Measurements from ENCODE around the gene ACSS1. TPM values are rescaled to one million over a fixed set of nuclear protein-coding genes. Genes with fewer than 3 reads are reported as not detected.

The ACSS1 gene
- total RNA-seq, 1 experiment from 2014 or later, result 1.5 TPM

DNA sequence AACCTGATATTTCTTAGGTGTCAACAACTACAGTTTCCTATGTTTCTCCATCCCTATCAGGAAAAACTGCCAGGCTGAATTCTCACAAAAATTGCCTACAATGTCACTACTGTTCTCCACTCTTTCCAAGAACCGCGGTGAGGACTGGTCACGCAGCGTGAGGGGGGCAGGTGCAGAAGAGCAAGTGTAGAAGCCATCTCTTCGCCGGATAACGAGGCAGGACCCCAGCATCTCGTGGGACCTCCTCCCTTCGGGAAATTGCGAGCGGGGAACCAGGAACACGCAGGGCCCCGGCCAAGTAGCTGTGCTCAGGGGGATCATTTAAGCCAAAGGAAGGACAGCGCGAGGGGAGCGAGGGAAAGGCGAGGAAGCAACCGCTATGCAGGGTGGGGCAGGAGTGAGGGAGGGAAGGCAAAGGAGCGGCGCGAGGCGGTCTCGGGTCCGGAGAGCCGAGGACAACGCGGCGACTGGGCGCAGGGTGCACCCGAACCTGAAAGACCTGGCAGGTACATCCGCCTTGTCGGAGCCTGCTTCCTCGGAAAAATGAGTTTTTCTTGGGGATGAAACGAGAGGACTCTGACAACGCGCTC, 65.9 kb downstream of the ACSS1 start:
- Mint-ChIP-seq H3K4me3 (peak overlapping the region; percentile 94), H3K27me3 (ENCODE audit: low read depth) (no peaks in the 10 kb centered on the region; the same call in none of the 2 replicates), H3K9me3 (no peaks in the 10 kb centered on the region), H3K4me1 (peaks cover 30% of the 10 kb centered on the region), H3K27ac (peak overlapping the region; percentile 61), H3K36me3 (no peaks in the 10 kb centered on the region)
- POLR2A ChIA-PET, result no interaction called here
- peak; percentile 23 for DNase-seq (ENCODE audit: low spot score)
- TF ChIP-seq, protein P1, sequence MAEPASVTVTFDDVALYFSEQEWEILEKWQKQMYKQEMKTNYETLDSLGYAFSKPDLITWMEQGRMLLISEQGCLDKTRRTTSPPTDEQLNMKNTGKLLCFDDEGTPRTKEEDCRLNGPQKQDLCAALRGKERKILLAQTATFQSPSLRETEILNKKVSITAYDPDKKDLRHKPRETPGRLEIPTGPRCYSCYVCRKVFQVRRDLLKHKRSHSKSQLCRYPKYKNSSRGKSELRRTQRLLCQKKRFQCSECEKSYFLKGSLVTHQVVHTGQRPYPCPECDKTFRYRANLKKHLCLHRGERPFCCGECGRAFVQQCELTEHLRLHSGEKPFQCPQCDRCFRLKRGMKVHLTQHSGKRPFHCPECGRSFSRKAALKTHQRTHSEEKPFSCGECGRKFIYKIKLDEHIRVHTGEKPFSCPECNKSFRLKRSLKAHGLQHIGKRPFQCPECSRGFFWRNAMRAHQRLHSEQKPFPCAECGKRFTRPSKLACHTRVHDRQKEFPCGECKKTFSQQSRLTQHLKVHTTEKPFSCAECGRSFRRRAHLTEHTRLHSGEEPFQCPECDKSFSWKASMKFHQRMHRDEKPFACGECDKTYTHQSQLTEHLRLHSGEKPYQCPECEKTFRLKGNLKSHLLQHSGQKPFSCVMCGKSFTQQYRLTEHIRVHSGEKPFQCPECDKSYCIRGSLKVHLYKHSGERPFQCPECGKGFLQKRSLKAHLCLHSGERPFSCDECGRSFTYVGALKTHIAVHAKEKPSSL (CRISPR knock-in tag; conservative IDR thresholded peaks at IDR 0.05), result no peak
- TF ChIP-seq SOX15 (CRISPR knock-in tag; IDR thresholded peaks at IDR 0.05), result no peak
- TF ChIP-seq, protein P2, sequence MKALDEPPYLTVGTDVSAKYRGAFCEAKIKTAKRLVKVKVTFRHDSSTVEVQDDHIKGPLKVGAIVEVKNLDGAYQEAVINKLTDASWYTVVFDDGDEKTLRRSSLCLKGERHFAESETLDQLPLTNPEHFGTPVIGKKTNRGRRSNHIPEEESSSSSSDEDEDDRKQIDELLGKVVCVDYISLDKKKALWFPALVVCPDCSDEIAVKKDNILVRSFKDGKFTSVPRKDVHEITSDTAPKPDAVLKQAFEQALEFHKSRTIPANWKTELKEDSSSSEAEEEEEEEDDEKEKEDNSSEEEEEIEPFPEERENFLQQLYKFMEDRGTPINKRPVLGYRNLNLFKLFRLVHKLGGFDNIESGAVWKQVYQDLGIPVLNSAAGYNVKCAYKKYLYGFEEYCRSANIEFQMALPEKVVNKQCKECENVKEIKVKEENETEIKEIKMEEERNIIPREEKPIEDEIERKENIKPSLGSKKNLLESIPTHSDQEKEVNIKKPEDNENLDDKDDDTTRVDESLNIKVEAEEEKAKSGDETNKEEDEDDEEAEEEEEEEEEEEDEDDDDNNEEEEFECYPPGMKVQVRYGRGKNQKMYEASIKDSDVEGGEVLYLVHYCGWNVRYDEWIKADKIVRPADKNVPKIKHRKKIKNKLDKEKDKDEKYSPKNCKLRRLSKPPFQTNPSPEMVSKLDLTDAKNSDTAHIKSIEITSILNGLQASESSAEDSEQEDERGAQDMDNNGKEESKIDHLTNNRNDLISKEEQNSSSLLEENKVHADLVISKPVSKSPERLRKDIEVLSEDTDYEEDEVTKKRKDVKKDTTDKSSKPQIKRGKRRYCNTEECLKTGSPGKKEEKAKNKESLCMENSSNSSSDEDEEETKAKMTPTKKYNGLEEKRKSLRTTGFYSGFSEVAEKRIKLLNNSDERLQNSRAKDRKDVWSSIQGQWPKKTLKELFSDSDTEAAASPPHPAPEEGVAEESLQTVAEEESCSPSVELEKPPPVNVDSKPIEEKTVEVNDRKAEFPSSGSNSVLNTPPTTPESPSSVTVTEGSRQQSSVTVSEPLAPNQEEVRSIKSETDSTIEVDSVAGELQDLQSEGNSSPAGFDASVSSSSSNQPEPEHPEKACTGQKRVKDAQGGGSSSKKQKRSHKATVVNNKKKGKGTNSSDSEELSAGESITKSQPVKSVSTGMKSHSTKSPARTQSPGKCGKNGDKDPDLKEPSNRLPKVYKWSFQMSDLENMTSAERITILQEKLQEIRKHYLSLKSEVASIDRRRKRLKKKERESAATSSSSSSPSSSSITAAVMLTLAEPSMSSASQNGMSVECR (CRISPR knock-in tag; IDR thresholded peaks at IDR 0.05; ENCODE audit: borderline replicate concordance), result no peak
- no peak for TF ChIP-seq TP53 (CRISPR knock-in tag; IDR thresholded peaks at IDR 0.05)
- no peak for TF ChIP-seq CREM (CRISPR knock-in tag; IDR thresholded peaks at IDR 0.05)
- TF ChIP-seq ZNF671 (CRISPR knock-in tag; IDR thresholded peaks at IDR 0.05), result no peak
- no peak for TF ChIP-seq ZNF219 (CRISPR knock-in tag; IDR thresholded peaks at IDR 0.05; ENCODE audit: borderline replicate concordance)
- no peak for TF ChIP-seq NR1H2 (CRISPR knock-in tag; IDR thresholded peaks at IDR 0.05)
- TF ChIP-seq E2F4 (CRISPR knock-in tag; IDR thresholded peaks at IDR 0.05; ENCODE audit: borderline replicate concordance, low read depth), result no peak
- no peak for TF ChIP-seq CBFB (CRISPR knock-in tag; IDR thresholded peaks at IDR 0.05; ENCODE audit: low read depth)
- TF ChIP-seq, protein P3, sequence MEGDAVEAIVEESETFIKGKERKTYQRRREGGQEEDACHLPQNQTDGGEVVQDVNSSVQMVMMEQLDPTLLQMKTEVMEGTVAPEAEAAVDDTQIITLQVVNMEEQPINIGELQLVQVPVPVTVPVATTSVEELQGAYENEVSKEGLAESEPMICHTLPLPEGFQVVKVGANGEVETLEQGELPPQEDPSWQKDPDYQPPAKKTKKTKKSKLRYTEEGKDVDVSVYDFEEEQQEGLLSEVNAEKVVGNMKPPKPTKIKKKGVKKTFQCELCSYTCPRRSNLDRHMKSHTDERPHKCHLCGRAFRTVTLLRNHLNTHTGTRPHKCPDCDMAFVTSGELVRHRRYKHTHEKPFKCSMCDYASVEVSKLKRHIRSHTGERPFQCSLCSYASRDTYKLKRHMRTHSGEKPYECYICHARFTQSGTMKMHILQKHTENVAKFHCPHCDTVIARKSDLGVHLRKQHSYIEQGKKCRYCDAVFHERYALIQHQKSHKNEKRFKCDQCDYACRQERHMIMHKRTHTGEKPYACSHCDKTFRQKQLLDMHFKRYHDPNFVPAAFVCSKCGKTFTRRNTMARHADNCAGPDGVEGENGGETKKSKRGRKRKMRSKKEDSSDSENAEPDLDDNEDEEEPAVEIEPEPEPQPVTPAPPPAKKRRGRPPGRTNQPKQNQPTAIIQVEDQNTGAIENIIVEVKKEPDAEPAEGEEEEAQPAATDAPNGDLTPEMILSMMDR (IDR thresholded peaks at IDR 0.05), result no peak
- CTCF ChIA-PET, result no interaction called here
- peak; percentile 38 for ATAC-seq

DNA sequence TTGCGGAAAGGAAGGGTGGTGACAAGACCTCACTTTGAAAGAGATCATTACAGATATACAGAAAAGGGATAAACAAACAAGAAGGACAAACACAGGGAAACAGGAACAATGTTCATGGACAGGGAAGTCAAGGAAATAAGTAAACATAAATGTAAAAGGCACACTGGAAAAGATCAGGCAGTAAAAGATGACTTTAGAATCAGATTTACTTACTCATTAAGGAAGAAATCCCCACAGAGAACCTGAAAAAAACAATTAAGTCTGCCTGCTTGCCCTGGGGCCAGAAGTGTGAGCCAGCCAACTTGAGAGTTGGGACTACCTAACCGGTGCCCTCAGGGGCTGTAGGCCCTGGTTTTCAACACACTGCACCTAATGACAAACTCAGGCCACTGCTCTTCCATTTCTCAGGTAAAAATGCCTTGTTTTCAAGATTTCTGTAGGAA, 67.1 kb downstream of the ACSS1 start:
- POLR2A ChIA-PET, result no interaction called here
- Mint-ChIP-seq H3K9me3 (no peaks in the 10 kb centered on the region), H3K4me3 (peak overlapping the region; percentile 94), H3K27ac (no peak overlapping the region), H3K36me3 (no peaks in the 10 kb centered on the region), H3K27me3 (ENCODE audit: low read depth) (no peaks in the 10 kb centered on the region; the same call in none of the 2 replicates), H3K4me1 (peaks cover 30% of the 10 kb centered on the region)
- CTCF ChIA-PET, result no interaction called here
- TF ChIP-seq RORB (CRISPR knock-in tag; IDR thresholded peaks at IDR 0.05) (no peak), ZNF219 (CRISPR knock-in tag; IDR thresholded peaks at IDR 0.05; ENCODE audit: borderline replicate concordance) (no peak), NR1H2 (CRISPR knock-in tag; IDR thresholded peaks at IDR 0.05) (no peak), JAZF1 (CRISPR knock-in tag; IDR thresholded peaks at IDR 0.05) (no peak)
- ATAC-seq, result no peak
- DNase-seq (ENCODE audit: low spot score), result no peak

Measured in WTC11 (cell line).